Epidermal melanocyte (primary cell): ENCODE data around the gene COL21A1.

ENCODE experiments used
- DNase-seq: peaks from one replicate; pipeline ENCODE4 v3.0.0; 2011; ENCODE audit warnings: low spot score; ENCODE audit not compliant: insufficient read length

The COL21A1 gene

DNA sequence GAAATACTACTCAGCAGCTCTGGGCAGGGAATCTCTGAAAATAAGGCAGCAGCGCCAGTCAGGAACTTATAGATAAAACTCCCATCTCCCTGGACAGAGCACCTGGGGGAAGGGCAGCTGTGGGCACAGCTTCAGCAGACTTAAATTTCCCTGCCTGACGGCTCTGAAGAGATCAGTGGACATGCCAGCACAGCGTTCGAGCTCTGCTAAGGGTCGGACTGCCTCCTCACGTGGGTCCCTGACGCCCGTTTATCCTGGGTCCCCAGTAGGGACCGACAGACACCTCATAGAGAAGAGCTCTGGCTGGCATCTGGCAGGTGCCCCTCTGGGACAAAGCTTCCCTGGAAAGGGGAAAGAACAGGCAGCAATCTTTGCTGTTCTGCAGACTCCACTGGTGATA lies 59.0 kb downstream of the COL21A1 start:
- no peak for DNase-seq

GRCh38 chr6:56187686-56188085 lies 59.7 kb downstream of the COL21A1 start:
- no peak for DNase-seq

DNA sequence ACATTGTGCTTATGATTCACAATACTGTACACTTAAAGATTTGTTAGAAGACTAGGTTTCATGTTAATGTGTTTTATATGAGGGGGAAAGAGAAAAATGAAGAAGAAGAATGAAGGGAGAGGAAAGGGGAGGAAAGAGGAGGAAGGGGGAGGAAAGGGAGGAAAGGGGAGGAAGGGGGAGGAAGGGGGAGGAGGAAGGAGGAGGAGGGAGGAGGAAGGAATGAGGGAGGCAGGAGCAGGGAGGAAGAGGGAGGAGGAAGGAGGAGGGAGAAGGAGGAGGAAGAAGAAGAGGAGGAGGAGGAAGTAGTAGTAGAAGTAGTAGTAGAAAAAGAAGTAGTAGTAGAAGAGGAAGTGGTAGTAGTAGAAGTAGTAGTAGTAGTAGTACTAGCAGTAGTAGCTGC lies 70.6 kb downstream of the COL21A1 start:
- DNase-seq = no peak

- DNase-seq = no peak
These were observed 74.2 kb downstream of the COL21A1 start for GRCh38 chr6:56173228-56173627.

GRCh38 chr6:56172144-56172543 lies 75.2 kb downstream of the COL21A1 start:
- DNase-seq = no peak

GRCh38 chr6:56169366-56169765 lies 78.0 kb downstream of the COL21A1 start:
- DNase-seq = no peak

DNA sequence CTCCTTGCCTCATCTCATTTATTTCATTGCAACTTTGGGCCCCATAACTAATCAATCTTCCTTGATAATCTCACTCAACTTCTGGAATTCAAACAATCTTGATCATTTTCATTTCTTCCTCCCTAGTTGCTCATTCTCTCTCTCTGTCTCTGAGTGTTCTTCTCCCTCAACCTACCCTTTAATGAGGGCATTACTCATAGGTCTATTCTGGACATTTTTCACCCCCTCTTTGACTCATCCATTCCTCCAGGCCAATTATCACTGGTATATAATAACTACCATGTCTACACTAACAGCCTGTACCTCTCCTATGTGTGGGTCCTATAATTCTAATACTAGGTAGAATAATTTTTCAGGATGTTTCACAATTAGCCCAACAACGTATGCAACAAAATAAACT lies 78.8 kb downstream of the COL21A1 start:
- no peak for DNase-seq

DNA sequence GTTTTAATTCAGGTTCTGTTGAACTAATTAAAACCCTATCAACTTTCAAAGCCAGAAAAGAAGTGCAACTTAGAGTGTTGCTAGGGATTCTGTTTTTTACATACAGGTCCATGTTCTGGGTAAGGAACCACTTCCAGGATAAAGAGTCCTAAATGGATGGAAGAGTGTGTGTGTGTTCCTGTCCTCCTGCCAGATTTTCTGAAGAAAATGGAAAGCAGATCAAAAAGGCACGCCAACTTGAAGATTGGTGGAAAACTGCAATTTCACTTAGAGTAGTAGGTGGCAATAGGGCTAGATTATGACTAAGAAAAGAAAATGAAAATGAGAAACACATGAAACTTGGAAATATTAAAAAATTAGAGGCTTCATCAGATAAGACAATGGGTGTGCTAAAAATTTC lies 85.3 kb downstream of the COL21A1 start:
- DNase-seq = no peak

GRCh38 chr6:56160489-56160888 lies 86.9 kb downstream of the COL21A1 start:
- no peak for DNase-seq

DNA sequence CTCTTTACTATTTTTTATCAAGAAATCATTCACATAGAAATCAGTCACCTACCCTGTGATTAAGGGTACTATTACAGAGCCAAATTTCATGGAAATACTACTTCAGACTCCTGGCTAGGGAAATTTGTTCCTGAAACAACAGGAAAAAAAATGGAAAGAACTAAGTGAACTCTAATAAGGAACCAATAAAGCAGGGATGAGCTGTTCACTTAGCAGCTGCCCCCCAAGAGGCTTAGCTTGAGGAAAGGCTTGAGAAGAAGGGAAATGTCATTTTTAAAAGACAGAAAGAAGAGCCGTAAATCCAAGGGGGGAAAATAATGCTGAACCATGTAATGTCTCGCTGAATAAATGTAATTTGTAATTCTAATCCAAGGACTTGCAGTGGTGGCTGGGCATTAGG lies 88.8 kb downstream of the COL21A1 start:
- no peak for DNase-seq

- DNase-seq = no peak
These were observed 90.7 kb downstream of the COL21A1 start for GRCh38 chr6:56156643-56157042.

GRCh38 chr6:56155634-56156141 lies 91.7 kb downstream of the COL21A1 start:
- no peak for DNase-seq

DNA sequence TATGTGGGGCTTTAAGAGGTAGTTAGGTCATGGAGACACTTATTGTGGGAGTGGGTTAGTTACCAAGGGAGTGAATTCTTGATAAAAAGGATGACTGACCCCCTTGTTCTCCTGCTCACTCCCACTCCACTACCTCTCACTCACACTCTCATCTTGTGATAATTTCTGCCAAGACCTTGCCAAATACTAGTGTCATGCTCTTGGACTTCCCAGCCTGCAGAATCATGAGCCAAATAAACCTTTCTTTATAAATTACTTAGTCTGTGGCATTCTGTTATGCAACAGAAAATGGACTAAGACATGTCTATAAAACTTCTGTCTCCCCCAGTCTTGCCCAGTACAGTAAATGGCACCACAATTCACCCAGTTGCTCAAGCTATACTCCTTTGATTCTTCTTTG lies 93.3 kb downstream of the COL21A1 start:
- no peak for DNase-seq

GRCh38 chr6:56152611-56153010 lies 94.8 kb downstream of the COL21A1 start:
- no peak for DNase-seq

- no peak for DNase-seq
These were observed 95.7 kb downstream of the COL21A1 start for GRCh38 chr6:56151609-56152224.

- no peak for DNase-seq
These were observed 98.7 kb downstream of the COL21A1 start for GRCh38 chr6:56148488-56149186.

DNA sequence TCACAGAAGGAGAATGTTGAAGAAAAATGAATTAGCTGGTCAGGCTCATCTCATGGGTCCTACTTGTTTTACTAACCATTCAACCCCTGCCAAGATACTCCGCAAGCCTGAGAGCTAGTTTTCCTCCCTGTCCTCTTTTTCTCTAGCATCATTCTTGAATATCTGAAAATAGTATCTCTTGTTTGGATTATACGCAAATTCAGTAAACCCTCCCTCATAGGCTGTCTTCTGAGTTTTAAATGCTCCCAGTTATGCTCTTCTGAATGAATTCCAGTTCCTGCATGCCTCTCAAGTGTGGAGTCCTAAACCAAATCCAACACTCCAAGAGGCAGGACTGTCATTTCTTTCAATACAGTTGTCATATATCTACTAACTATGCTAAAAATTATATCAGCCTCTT lies 99.6 kb downstream of the COL21A1 start:
- DNase-seq = no peak

- DNase-seq = no peak
These were observed 101.3 kb downstream of the COL21A1 start for GRCh38 chr6:56146086-56146485.

GRCh38 chr6:56145616-56146015 lies 101.8 kb downstream of the COL21A1 start:
- DNase-seq = no peak

GRCh38 chr6:56144538-56145324 lies 102.6 kb downstream of the COL21A1 start:
- no peak for DNase-seq

- no peak for DNase-seq
These were observed 103.6 kb downstream of the COL21A1 start for GRCh38 chr6:56143796-56144195.

- DNase-seq = no peak
These were observed 107.3 kb downstream of the COL21A1 start for GRCh38 chr6:56140090-56140489.
